GM12878 (cell line): ENCODE measurements around the gene NDUFAF5. TPM values are rescaled to one million over a fixed set of nuclear protein-coding genes. Genes with fewer than 3 reads are reported as not detected.
A peak's percentile ranks its signal among the peaks of the same experiment; 100 is the strongest.

Experiments used
- ATAC-seq: fragments of 200-7000 bp; cut with Tn5 transposase; 3 replicates; pipeline ENCODE4 v1.9.1; 2020; ENCODE audit warnings: mild to moderate bottlenecking, moderate library complexity
- BruUV-seq: library from RNA; stranded (reverse); fragments of 400-500 nt; replicated peaks from 2 replicates; lab custom pipeline; 2021; lab: Mats Ljungman, UMichigan
- CTCF ChIA-PET: fragments of 300-600 bp; sonication (Branson Sonifier 250); formaldehyde crosslinking; extraction: SDS; loops from one replicate; lab custom pipeline; 2021; ENCODE audit warnings: inconsistent platforms; lab: Yijun Ruan, JAX
- POLR2A ChIA-PET: fragments of 350-600 bp; formaldehyde crosslinking; extraction: SDS; loops from one replicate; lab custom pipeline; 2021; ENCODE audit warnings: inconsistent platforms; lab: Charles Lee
- RAD21 ChIA-PET: fragments of 300-600 bp; sonication (Branson Sonifier 250); formaldehyde crosslinking; loops from one replicate; lab custom pipeline; 2023; ENCODE audit warnings: antibody characterized with exemption; ENCODE audit not compliant: unreplicated experiment; lab: Charles Lee
- SMC1A ChIA-PET: fragments of 300-600 bp; sonication (Branson Sonifier 250); formaldehyde crosslinking; loops from one replicate; lab custom pipeline; 2023; ENCODE audit not compliant: unreplicated experiment, uncharacterized antibody; lab: Charles Lee
- DNase-seq: peaks from one replicate; pipeline ENCODE4 v3.0.0-alpha.2; 2011; ENCODE audit warnings: low read depth, low spot score
- FAIRE-seq: peaks from 3 replicates; lab custom pipeline; 2011; peaks lifted over from hg19 to GRCh38; lab: Jason Lieb, UNC
- H2AFZ ChIP-seq: 2 replicates; pipeline ENCODE4 v1.6.0; 2011; ENCODE audit warnings: low read depth, low read length, control low read depth; ENCODE audit not compliant: control insufficient read depth
- H3K27ac ChIP-seq: 2 replicates; pipeline ENCODE4 v1.5.1; 2011; ENCODE audit warnings: control low read depth; ENCODE audit not compliant: control insufficient read depth, insufficient read depth
- H3K27me3 ChIP-seq, 2 experiments: replicated peaks in 1 of 2; 2 replicates each; pipeline versions ENCODE4 v1.6.0 to v1.6.1; 2011; ENCODE audit warnings: low read length in 1 of 2; ENCODE audit not compliant: control insufficient read depth in 2 of 2, insufficient read depth in 2 of 2
- H3K36me3 ChIP-seq, 2 experiments: 2 replicates each; pipeline ENCODE4 v1.5.1; 2011; ENCODE audit warnings: low read length in 1 of 2; ENCODE audit not compliant: control insufficient read depth in 2 of 2, insufficient read depth in 2 of 2
- H3K4me1 ChIP-seq: 2 replicates; pipeline ENCODE4 v1.6.1; 2011; ENCODE audit warnings: mild to moderate bottlenecking, low read length, moderate library complexity, mixed read lengths; ENCODE audit not compliant: control insufficient read depth, insufficient read depth
- H3K4me2 ChIP-seq: 2 replicates; pipeline ENCODE4 v1.6.0; 2011; ENCODE audit warnings: control low read depth; ENCODE audit not compliant: control insufficient read depth, insufficient read depth
- H3K4me3 ChIP-seq: fragments of 200-600 bp; sonication (generic); 2 replicates; pipeline ENCODE4 v1.5.1; 2016
- H3K79me2 ChIP-seq: 2 replicates; pipeline ENCODE4 v1.6.0; 2011; ENCODE audit warnings: low read length; ENCODE audit not compliant: control insufficient read depth, insufficient read depth
- H3K9ac ChIP-seq: 2 replicates; pipeline ENCODE4 v1.8.0; 2011; ENCODE audit warnings: low read length, control low read depth, mixed read lengths; ENCODE audit not compliant: control insufficient read depth, insufficient read depth
- H3K9me3 ChIP-seq: replicated peaks from 3 replicates; pipeline ENCODE4 v1.5.1; 2011; ENCODE audit warnings: mild to moderate bottlenecking, low read length; ENCODE audit not compliant: control insufficient read depth, insufficient read depth
- H4K20me1 ChIP-seq: 2 replicates; pipeline ENCODE4 v1.6.0; 2011; ENCODE audit not compliant: control insufficient read depth, insufficient read depth
- ATF7 ChIP-seq: fragments of 450-650 bp; IDR thresholded peaks from 2 replicates; pipeline ENCODE4 v1.6.1; 2016; ENCODE audit warnings: low read depth, mild to moderate bottlenecking
- BCL3 ChIP-seq: IDR thresholded peaks from 2 replicates; pipeline ENCODE4 v1.6.1; 2011; ENCODE audit warnings: borderline replicate concordance, low read depth, mild to moderate bottlenecking, moderate library complexity, low read length; ENCODE audit not compliant: insufficient read depth, poor library complexity, severe bottlenecking
- E4F1 ChIP-seq: fragments of 450-650 bp; IDR thresholded peaks from 2 replicates; pipeline ENCODE4 v1.6.1; 2018; ENCODE audit warnings: borderline replicate concordance, mild to moderate bottlenecking; ENCODE audit not compliant: partially characterized antibody
- FOXM1 ChIP-seq: IDR thresholded peaks from 2 replicates; pipeline ENCODE4 v1.6.1; 2012; ENCODE audit warnings: low read depth, mild to moderate bottlenecking, inconsistent platforms, low read length, moderate library complexity
- MEF2A ChIP-seq: IDR thresholded peaks from 2 replicates; pipeline ENCODE4 v1.6.1; 2011; ENCODE audit warnings: low read depth, mild to moderate bottlenecking, low read length, moderate library complexity; ENCODE audit not compliant: insufficient read depth
- MEF2B ChIP-seq: fragments of 450-650 bp; IDR thresholded peaks from 2 replicates; pipeline ENCODE4 v1.6.1; 2018; ENCODE audit warnings: mild to moderate bottlenecking, moderate library complexity; ENCODE audit not compliant: partially characterized antibody, poor library complexity, severe bottlenecking
- NFYB ChIP-seq: IDR thresholded peaks from 2 replicates; pipeline ENCODE4 v1.6.1; 2011; ENCODE audit warnings: low read depth, mild to moderate bottlenecking, low read length, improper control_type of control experiment, moderate library complexity; ENCODE audit not compliant: insufficient read depth
- PML ChIP-seq: IDR thresholded peaks from 2 replicates; pipeline ENCODE4 v1.6.1; 2012; ENCODE audit warnings: low read length, inconsistent platforms
- POLR2A ChIP-seq: IDR thresholded peaks from 2 replicates; pipeline ENCODE4 v1.6.1; 2011; ENCODE audit warnings: low read depth, mild to moderate bottlenecking, low read length
- POLR2AphosphoS5 ChIP-seq: IDR thresholded peaks from 2 replicates; pipeline ENCODE4 v1.6.1; 2011; ENCODE audit warnings: mild to moderate bottlenecking, low read length, inconsistent platforms
- RAD21 ChIP-seq: IDR thresholded peaks from 2 replicates; pipeline ENCODE4 v1.6.1; 2011; ENCODE audit warnings: mild to moderate bottlenecking, low read depth, low read length, moderate library complexity; ENCODE audit not compliant: insufficient read depth
- SMAD5 ChIP-seq: IDR thresholded peaks from 2 replicates; pipeline ENCODE4 v1.6.1; 2016; ENCODE audit warnings: antibody characterized with exemption, low read depth
- STAT1 ChIP-seq: fragments of 450-650 bp; conservative IDR thresholded peaks from 2 replicates; pipeline ENCODE4 v1.6.1; 2014; ENCODE audit warnings: antibody characterized with exemption, mild to moderate bottlenecking
- ZNF24 ChIP-seq: fragments of 450-650 bp; IDR thresholded peaks from 2 replicates; pipeline ENCODE4 v1.6.1; 2017; ENCODE audit warnings: antibody characterized with exemption, mild to moderate bottlenecking
- WGBS: methylation state at CpG from one replicate; pipeline ENCODE4 v1.1.6; 2016; ENCODE audit warnings: low lambda C conversion rate; ENCODE audit not compliant: insufficient replicate concordance, insufficient coverage; ENCODE audit errors: missing lambda C conversion rate; 5-methylcytosine and 5-hydroxymethylcytosine counted together
- in situ Hi-C: fragments of 300-500 bp; cut with MboI; formaldehyde crosslinking; loops from 9 replicates; pipeline ENCODE4 v1.14.3; 2018; ENCODE audit warnings: mixed read lengths
- intact Hi-C: fragments of 100-400 bp; cut with micrococcal nuclease; formaldehyde crosslinking; loops from one replicate; pipeline ENCODE4 v1.14.2; 2022; ENCODE audit not compliant: unreplicated experiment
- polyA plus RNA-seq, 11 experiments: library from polyadenylated mRNA; depleted of rRNA in 4 of 11; unstranded in 6 of 11; stranded (reverse) in 5 of 11; fragments of >200 nt; fragmentation: Nextera tagmentation in 4 of 11; fragmentation: Illumina TruSeq in 1 of 11; extraction: Ambion mirVana in 4 of 11; extraction: Trizol in 1 of 11; gene quantifications; 1 replicate in 1 of 11; 2 replicates in 10 of 11; pipeline versions ENCODE4 v1.2.1 to v1.2.3, GENCODE V29; 2011 to 2016; ENCODE audit warnings: inconsistent platforms in 2 of 11, missing spikeins in 2 of 11, low read depth in 1 of 11
- total RNA-seq, 4 experiments: library from RNA; depleted of rRNA in 3 of 4; stranded (reverse); fragments of >200 nt in 3 of 4; fragmentation: Illumina TruSeq in 1 of 4; extraction: Trizol in 1 of 4; gene quantifications; 2 replicates each; pipeline versions ENCODE4 v1.2.1 to v1.2.3, GENCODE V29; 2013 to 2021
- TF ChIP-seq, protein P1 (sequence below): fragments of 450-650 bp; IDR thresholded peaks from 2 replicates; pipeline ENCODE4 v1.6.1; 2016; ENCODE audit warnings: mild to moderate bottlenecking

The NDUFAF5 gene
- total and polyA plus RNA-seq, 10 of the 15 experiments (the other 5 are each of a cell fraction or from before 2014, with no cell fraction given): 15.6 to 36.9 (median 28.0) TPM

- peak overlapping the region; percentile 99 for H3K4me3 ChIP-seq
- no TSS peak for BruUV-seq
- ChIA-PET CTCF (interaction anchor here (0.7 to 3.4 kb wide), 11 partner anchors 9 to 462 kb away, joined by 3 to 30 read pairs (median 3); no protein-coding TSS in a partner anchor), POLR2A (interaction anchor here (0.6 to 1.4 kb wide), 4 partner anchors 8 to 159 kb away, joined by 3 to 6 read pairs (median 5); no protein-coding TSS in a partner anchor), SMC1A (interaction anchor here (0.6 to 2.3 kb wide), 6 partner anchors 9 to 725 kb away, joined by 3 to 16 read pairs (median 3); no protein-coding TSS in a partner anchor), RAD21 (interaction anchor here (0.6 to 2.8 kb wide), 6 partner anchors 12 to 854 kb away, joined by 3 to 20 read pairs (median 4); no protein-coding TSS in a partner anchor)
- peaks cover 5% of the 10 kb centered on the region for H3K4me1 ChIP-seq
- H3K79me2 ChIP-seq: peaks cover 47% of the 10 kb centered on the region
- H3K9me3 ChIP-seq: no peaks in the 10 kb centered on the region
- H3K9ac ChIP-seq: peak overlapping the region; percentile 92
- ATAC-seq: peak; percentile 9
- FAIRE-seq: no peak
- H3K27me3 ChIP-seq: no peaks in the 10 kb centered on the region
- peak overlapping the region; percentile 80 for H2AFZ ChIP-seq
- peak overlapping the region; percentile 80 for H3K27ac ChIP-seq
- under 1% methylated on average over 25 of the region's 26 CpGs for WGBS
- H4K20me1 ChIP-seq: no peaks in the 10 kb centered on the region
- intact Hi-C loops: loop anchor here (5.0 kb wide), 1 partner anchor 147 kb away; the partner anchor contains the start of gene TASP1
- peak overlapping the region; percentile 85 for H3K4me2 ChIP-seq
- no peak for DNase-seq
- peak; percentile 46 for TF ChIP-seq MEF2B
- 0 out of 2 replicates have a peak, but pooled peaks have one; percentile 31 for TF ChIP-seq STAT1
- no peak for TF ChIP-seq RAD21
- TF ChIP-seq SMAD5: peak; percentile 68; the same call in 1 of the 2 replicates
- peak; percentile 46 for TF ChIP-seq E4F1
- TF ChIP-seq MEF2A: no peak
- TF ChIP-seq POLR2AphosphoS5: peak; percentile 97
- TF ChIP-seq ATF7: 0 out of 2 replicates have a peak, but pooled peaks have one; percentile 42
- peak; percentile 59 for TF ChIP-seq BCL3
- 0 out of 2 replicates have a peak, but pooled peaks have one; percentile 42 for TF ChIP-seq ZNF24
- TF ChIP-seq, protein P1, sequence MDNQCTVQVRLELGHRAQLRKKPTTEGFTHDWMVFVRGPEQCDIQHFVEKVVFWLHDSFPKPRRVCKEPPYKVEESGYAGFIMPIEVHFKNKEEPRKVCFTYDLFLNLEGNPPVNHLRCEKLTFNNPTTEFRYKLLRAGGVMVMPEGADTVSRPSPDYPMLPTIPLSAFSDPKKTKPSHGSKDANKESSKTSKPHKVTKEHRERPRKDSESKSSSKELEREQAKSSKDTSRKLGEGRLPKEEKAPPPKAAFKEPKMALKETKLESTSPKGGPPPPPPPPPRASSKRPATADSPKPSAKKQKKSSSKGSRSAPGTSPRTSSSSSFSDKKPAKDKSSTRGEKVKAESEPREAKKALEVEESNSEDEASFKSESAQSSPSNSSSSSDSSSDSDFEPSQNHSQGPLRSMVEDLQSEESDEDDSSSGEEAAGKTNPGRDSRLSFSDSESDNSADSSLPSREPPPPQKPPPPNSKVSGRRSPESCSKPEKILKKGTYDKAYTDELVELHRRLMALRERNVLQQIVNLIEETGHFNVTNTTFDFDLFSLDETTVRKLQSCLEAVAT: peak; percentile 60
- TF ChIP-seq PML: peak; percentile 96
- TF ChIP-seq NFYB: no peak
- peak; percentile 94; the same call in 1 of the 2 replicates for TF ChIP-seq POLR2A
- TF ChIP-seq FOXM1: 0 out of 2 replicates have a peak, but pooled peaks have one; percentile 16
- peaks cover 0 to 2% of the 10 kb centered on the region in 2 experiments; a peak in 1 of 4 replicates for H3K36me3 ChIP-seq
- in situ Hi-C loops: loop anchor here (25.0 kb wide), 1 partner anchor 322 kb away; no protein-coding TSS in a partner anchor
Measured at GRCh38 chr20:13784271-13784892, 446 bp upstream of the NDUFAF5 start.
